ENCODE results near the gene MIB2. TPM values are rescaled to one million over a fixed set of nuclear protein-coding genes. Genes with fewer than 3 reads are reported as not detected.

MIB2 gene
- total and polyA plus RNA-seq, 2 donors, result 34.9 to 160 TPM

DNA sequence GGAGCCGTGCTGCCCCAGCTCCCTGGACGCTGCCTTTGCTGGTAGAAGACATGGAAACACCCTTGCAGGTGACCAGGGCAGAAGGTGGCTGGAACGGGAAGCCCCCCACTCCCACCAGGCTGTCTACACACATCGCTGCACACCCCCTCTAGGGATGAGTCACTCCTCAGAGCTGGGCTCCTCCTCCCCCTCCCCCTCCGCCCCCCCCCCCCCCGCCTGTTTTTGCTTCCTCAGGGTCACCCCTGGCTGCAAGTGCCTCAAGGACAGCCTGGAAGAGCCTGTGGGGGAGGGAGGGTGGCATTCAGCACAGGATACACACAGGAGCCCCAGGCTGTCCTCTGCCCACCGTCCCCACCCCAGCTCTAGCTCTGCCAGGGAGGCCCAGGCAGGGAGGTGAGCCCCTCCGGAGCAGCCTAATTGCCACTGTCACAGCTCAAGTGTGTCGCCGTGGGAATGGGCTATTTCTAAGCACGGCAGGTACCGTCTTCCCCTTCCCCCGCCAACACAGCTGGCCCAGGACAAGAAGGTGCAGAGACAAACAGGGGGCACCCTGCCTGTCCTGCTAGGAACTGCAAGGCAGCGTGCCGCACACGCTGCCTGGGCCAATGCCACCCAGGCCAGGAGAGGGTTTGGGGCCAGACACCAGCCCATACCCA is 17.9 kb upstream of the MIB2 start:
- Histone ChIP-seq H3K27ac (ENCODE audit: low read depth in 1 of 2, low read length in 1 of 2) (no peak overlapping the region), H3K27me3 (ENCODE audit: control insufficient read depth in 2 of 2, insufficient read depth in 1 of 2, low read length in 1 of 2) (peaks cover 52 to 81% of the 10 kb centered on the region in 2 donors), H3K9me3 (ENCODE audit: control insufficient read depth in 2 of 2, insufficient read depth in 1 of 2, low read length in 1 of 2) (peaks cover 0 to 4% of the 10 kb centered on the region in 2 donors), H3K36me3 (ENCODE audit: control insufficient read depth in 2 of 2, insufficient read depth in 2 of 2, low read length in 1 of 2) (no peaks in the 10 kb centered on the region), H3K4me3 (ENCODE audit: low read length in 2 of 2) (no peak overlapping the region), H3K4me1 (ENCODE audit: control insufficient read depth in 2 of 2, insufficient read depth in 2 of 2, low read length in 2 of 2) (peaks cover 2 to 7% of the 10 kb centered on the region in 2 donors)
- 47% methylated on average over 14 of the region's 16 CpGs for WGBS
- no peak for DNase-seq (ENCODE audit: low read depth in 6 of 9, low spot score in 9 of 9)

GRCh38 chr1:1598051-1598719 is 17.1 kb upstream of the MIB2 start:
- Histone ChIP-seq H3K27ac (ENCODE audit: low read depth in 1 of 2, low read length in 1 of 2) (no peak overlapping the region), H3K4me1 (ENCODE audit: control insufficient read depth in 2 of 2, insufficient read depth in 2 of 2, low read length in 2 of 2) (peaks cover 2 to 7% of the 10 kb centered on the region in 2 donors), H3K4me3 (ENCODE audit: low read length in 2 of 2) (no peak overlapping the region), H3K9me3 (ENCODE audit: control insufficient read depth in 2 of 2, insufficient read depth in 1 of 2, low read length in 1 of 2) (peaks cover 0 to 4% of the 10 kb centered on the region in 2 donors), H3K27me3 (ENCODE audit: control insufficient read depth in 2 of 2, insufficient read depth in 1 of 2, low read length in 1 of 2) (peaks cover 52 to 88% of the 10 kb centered on the region in 2 donors), H3K36me3 (ENCODE audit: control insufficient read depth in 2 of 2, insufficient read depth in 2 of 2, low read length in 1 of 2) (no peaks in the 10 kb centered on the region)
- no peak for DNase-seq (ENCODE audit: low read depth in 6 of 9, low spot score in 9 of 9)
- 95% methylated on average over 28 of the region's 28 CpGs for WGBS

DNA sequence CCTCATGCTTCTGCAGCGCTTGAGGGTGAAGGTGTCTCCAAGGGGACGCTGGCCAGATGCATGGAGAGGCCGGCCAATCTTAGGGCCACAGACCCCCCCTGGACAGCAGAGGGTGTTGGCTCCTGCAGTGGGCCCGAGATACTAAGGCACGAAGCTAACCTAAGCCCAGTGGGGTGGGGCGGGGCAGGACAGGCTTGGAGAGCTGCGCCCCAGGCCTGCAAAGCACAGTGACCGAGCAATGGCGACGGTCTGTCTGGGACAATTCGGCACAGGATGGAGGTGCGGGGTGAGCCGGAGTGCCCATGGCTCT is 16.6 kb upstream of the MIB2 start:
- H3K27me3 ChIP-seq (ENCODE audit: control insufficient read depth in 2 of 2, insufficient read depth in 1 of 2, low read length in 1 of 2), result peaks cover 52 to 91% of the 10 kb centered on the region in 2 donors
- H3K4me1 ChIP-seq (ENCODE audit: control insufficient read depth in 2 of 2, insufficient read depth in 2 of 2, low read length in 2 of 2), result peaks cover 2 to 7% of the 10 kb centered on the region in 2 donors
- H3K36me3 ChIP-seq (ENCODE audit: control insufficient read depth in 2 of 2, insufficient read depth in 2 of 2, low read length in 1 of 2), result no peaks in the 10 kb centered on the region
- WGBS, result 96% methylated on average over 13 of the region's 13 CpGs
- no peak overlapping the region for H3K27ac ChIP-seq (ENCODE audit: low read depth in 1 of 2, low read length in 1 of 2)
- peaks cover 0 to 4% of the 10 kb centered on the region in 2 donors for H3K9me3 ChIP-seq (ENCODE audit: control insufficient read depth in 2 of 2, insufficient read depth in 1 of 2, low read length in 1 of 2)
- H3K4me3 ChIP-seq (ENCODE audit: low read length in 2 of 2), result no peak overlapping the region
- no peak for DNase-seq (ENCODE audit: low read depth in 6 of 9, low spot score in 9 of 9)

- peaks cover 52 to 90% of the 10 kb centered on the region in 2 donors for H3K27me3 ChIP-seq (ENCODE audit: control insufficient read depth in 2 of 2, insufficient read depth in 1 of 2, low read length in 1 of 2)
- peaks cover 2 to 7% of the 10 kb centered on the region in 2 donors for H3K4me1 ChIP-seq (ENCODE audit: control insufficient read depth in 2 of 2, insufficient read depth in 2 of 2, low read length in 2 of 2)
- WGBS, result 18% methylated on average over 111 of the region's 111 CpGs
- no peak overlapping the region for H3K27ac ChIP-seq (ENCODE audit: low read depth in 1 of 2, low read length in 1 of 2)
- peaks cover 0 to 4% of the 10 kb centered on the region in 2 donors for H3K9me3 ChIP-seq (ENCODE audit: control insufficient read depth in 2 of 2, insufficient read depth in 1 of 2, low read length in 1 of 2)
- H3K4me3 ChIP-seq (ENCODE audit: low read length in 2 of 2), result peak overlapping the region in 1 of 2 donors; percentile 54
- peak in 2 of 9 donors; percentile 37 to 46 for DNase-seq (ENCODE audit: low read depth in 6 of 9, low spot score in 9 of 9)
- no peaks in the 10 kb centered on the region for H3K36me3 ChIP-seq (ENCODE audit: control insufficient read depth in 2 of 2, insufficient read depth in 2 of 2, low read length in 1 of 2)
Measured at GRCh38 chr1:1599030-1599934, 16.0 kb upstream of the MIB2 start.

DNA sequence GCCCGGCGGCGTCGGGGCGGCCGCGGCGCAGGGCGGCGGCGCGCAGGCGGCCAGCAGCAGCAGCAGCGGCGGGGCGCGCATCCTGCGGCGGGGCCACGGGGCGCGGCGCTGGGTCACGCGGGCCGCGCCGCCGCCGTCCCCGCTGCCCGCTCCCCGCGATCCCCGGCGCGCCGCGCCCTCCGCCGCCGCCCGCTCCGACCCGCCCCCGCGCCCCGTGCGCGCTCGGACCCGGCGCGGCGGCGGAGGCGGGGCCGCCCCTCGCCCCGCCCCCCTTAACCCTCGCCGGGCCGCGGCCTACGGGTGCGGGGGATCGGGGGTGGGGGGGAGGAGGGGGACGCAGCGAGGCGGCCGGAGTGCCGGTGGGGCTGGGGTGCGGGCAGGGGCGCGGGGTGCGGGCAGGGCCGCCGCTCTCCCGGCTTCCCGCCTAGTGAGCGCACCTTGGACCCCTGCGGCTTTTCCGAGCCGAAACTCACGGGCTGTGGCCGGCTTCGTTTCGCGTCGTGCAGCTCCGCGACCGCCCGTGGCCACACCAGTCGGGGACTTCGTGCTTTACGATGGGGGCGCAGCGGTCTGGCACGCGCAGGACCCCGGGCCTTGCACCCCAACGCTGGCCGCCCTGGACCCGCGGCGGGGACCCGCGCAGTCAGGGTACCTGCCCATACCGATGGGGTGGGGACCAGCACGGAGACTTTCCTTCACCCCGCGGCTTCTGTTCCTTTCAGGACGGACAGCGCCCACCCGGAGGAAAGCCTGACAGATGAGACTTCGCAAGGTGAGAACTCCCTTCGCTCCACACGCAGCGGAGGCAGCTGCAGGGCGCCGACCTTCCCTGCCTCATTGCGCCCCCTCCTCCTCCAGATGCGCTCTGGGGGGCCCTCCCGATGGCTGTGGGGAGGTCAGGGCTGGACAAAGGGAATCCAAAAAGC is 15.1 kb upstream of the MIB2 start, which contains the start of gene FNDC10:
TSS of gene FNDC10 (minus strand) at position 201 of the 926 bp plus-strand sequence. CDS start at position 81, 120 bp downstream.
- no peak for DNase-seq (ENCODE audit: low read depth in 6 of 9, low spot score in 9 of 9)
- Histone ChIP-seq H3K27me3 (ENCODE audit: control insufficient read depth in 2 of 2, insufficient read depth in 1 of 2, low read length in 1 of 2) (peaks cover 52 to 87% of the 10 kb centered on the region in 2 donors), H3K27ac (ENCODE audit: low read depth in 1 of 2, low read length in 1 of 2) (no peak within 1 kb of the TSS), H3K9me3 (ENCODE audit: control insufficient read depth in 2 of 2, insufficient read depth in 1 of 2, low read length in 1 of 2) (peaks cover 0 to 4% of the 10 kb centered on the region in 2 donors), H3K36me3 (ENCODE audit: control insufficient read depth in 2 of 2, insufficient read depth in 2 of 2, low read length in 1 of 2) (no peaks in the 10 kb centered on the region), H3K4me1 (ENCODE audit: control insufficient read depth in 2 of 2, insufficient read depth in 2 of 2, low read length in 2 of 2) (peaks cover 2 to 7% of the 10 kb centered on the region in 2 donors), H3K4me3 (ENCODE audit: low read length in 2 of 2) (peak within 1 kb of the TSS in 1 of 2 donors; percentile 54)
- WGBS, result 8% methylated on average over 124 of the region's 125 CpGs

- Histone ChIP-seq H3K4me3 (ENCODE audit: low read length in 2 of 2) (no peak overlapping the region), H3K27ac (ENCODE audit: low read depth in 1 of 2, low read length in 1 of 2) (no peak overlapping the region)
Measured at GRCh38 chr1:1600861-1601563, 14.3 kb upstream of the MIB2 start.

DNA sequence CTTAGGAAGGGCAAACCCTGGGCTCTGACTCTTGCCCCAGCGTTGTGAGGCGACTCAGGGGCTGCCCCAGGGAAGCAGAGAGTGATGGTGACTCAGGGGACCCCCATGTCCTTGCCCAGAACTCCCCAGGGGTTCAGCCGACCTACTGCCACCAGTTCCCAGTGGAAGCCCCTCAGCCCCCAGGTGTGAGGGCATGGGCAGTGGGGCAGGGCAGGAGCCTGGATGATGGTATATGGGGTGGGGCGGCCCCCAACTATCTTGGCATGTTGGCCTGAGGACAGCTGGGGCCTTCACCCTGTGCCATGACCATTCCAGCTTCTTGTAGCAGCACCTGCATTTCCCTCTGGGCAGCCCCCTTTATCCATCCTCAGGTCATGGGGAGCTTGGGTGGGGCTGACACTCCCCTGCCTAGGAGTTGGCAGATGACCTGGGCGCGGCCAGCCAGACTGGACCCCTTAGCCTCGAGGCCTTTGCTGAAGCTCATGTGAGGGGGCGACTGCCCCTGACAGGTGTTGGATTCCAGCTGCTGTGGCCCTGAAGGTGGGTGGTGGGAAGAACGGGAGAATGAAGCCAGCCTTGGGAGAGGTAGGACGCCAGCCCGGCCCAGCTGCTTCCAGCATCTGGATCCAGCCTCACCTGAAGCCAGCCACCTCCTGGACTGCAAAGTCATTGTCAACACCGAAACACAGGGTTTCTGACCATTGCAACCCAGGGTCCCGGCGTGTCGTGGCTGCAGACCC is 13.6 kb upstream of the MIB2 start:
- Histone ChIP-seq H3K4me3 (ENCODE audit: low read length in 2 of 2) (no peak overlapping the region), H3K27me3 (ENCODE audit: control insufficient read depth in 2 of 2, insufficient read depth in 1 of 2, low read length in 1 of 2) (peaks cover 52 to 72% of the 10 kb centered on the region in 2 donors), H3K9me3 (ENCODE audit: control insufficient read depth in 2 of 2, insufficient read depth in 1 of 2, low read length in 1 of 2) (peaks cover 0 to 4% of the 10 kb centered on the region in 2 donors), H3K36me3 (ENCODE audit: control insufficient read depth in 2 of 2, insufficient read depth in 2 of 2, low read length in 1 of 2) (no peaks in the 10 kb centered on the region), H3K27ac (ENCODE audit: low read depth in 1 of 2, low read length in 1 of 2) (no peak overlapping the region), H3K4me1 (ENCODE audit: control insufficient read depth in 2 of 2, insufficient read depth in 2 of 2, low read length in 2 of 2) (peaks cover 5 to 7% of the 10 kb centered on the region in 2 donors)
- WGBS, result 98% methylated on average over 15 of the region's 15 CpGs
- DNase-seq (ENCODE audit: low read depth in 6 of 9, low spot score in 9 of 9), result no peak

More at GRCh38 chr1:1600861-1601563, 14.3 kb upstream of the MIB2 start:
- WGBS, result 90% methylated on average over 22 of the region's 22 CpGs
- H3K36me3 ChIP-seq (ENCODE audit: control insufficient read depth in 2 of 2, insufficient read depth in 2 of 2, low read length in 1 of 2), result no peaks in the 10 kb centered on the region
- H3K27me3 ChIP-seq (ENCODE audit: control insufficient read depth in 2 of 2, insufficient read depth in 1 of 2, low read length in 1 of 2), result peaks cover 52 to 80% of the 10 kb centered on the region in 2 donors
- H3K9me3 ChIP-seq (ENCODE audit: control insufficient read depth in 2 of 2, insufficient read depth in 1 of 2, low read length in 1 of 2), result peaks cover 0 to 4% of the 10 kb centered on the region in 2 donors
- H3K4me1 ChIP-seq (ENCODE audit: control insufficient read depth in 2 of 2, insufficient read depth in 2 of 2, low read length in 2 of 2), result peaks cover 2 to 7% of the 10 kb centered on the region in 2 donors
- no peak for DNase-seq (ENCODE audit: low read depth in 6 of 9, low spot score in 9 of 9)

Data from thymus (tissue), 11 donors.